Measurements from ENCODE around the gene SPTB.

The SPTB gene

GRCh38 chr14:64875350-64875749 is 4.4 kb downstream of the SPTB start:
- H3K4me3 ChIP-seq (ENCODE audit: control insufficient read depth, low read depth, low read length) = no peak overlapping the region
- no peak for TF ChIP-seq CTCF (IDR thresholded peaks at IDR 0.05; ENCODE audit: control insufficient read depth, insufficient read depth, low read depth, low read length, missing control alignments)
- no peak for DNase-seq (ENCODE audit: low read depth)

GRCh38 chr14:64873506-64874219 is 6.0 kb downstream of the SPTB start:
- no peak for DNase-seq (ENCODE audit: low read depth)
- H3K4me3 ChIP-seq (ENCODE audit: control insufficient read depth, low read depth, low read length) = no peak overlapping the region
- TF ChIP-seq CTCF (IDR thresholded peaks at IDR 0.05; ENCODE audit: control insufficient read depth, insufficient read depth, low read depth, low read length, missing control alignments) = no peak

- H3K4me3 ChIP-seq (ENCODE audit: control insufficient read depth, low read depth, low read length) = no peak overlapping the region
- DNase-seq (ENCODE audit: low read depth) = no peak
- no peak for TF ChIP-seq CTCF (IDR thresholded peaks at IDR 0.05; ENCODE audit: control insufficient read depth, insufficient read depth, low read depth, low read length, missing control alignments)
Measured at GRCh38 chr14:64871344-64871743, 8.4 kb downstream of the SPTB start.

- TF ChIP-seq CTCF (IDR thresholded peaks at IDR 0.05; ENCODE audit: control insufficient read depth, insufficient read depth, low read depth, low read length, missing control alignments) = no peak
- no peak for DNase-seq (ENCODE audit: low read depth)
- H3K4me3 ChIP-seq (ENCODE audit: control insufficient read depth, low read depth, low read length) = no peak overlapping the region
Measured at GRCh38 chr14:64870160-64870559, 9.5 kb downstream of the SPTB start.

GRCh38 chr14:64868841-64869240 is 10.9 kb downstream of the SPTB start:
- DNase-seq (ENCODE audit: low read depth) = no peak
- no peak for TF ChIP-seq CTCF (IDR thresholded peaks at IDR 0.05; ENCODE audit: control insufficient read depth, insufficient read depth, low read depth, low read length, missing control alignments)
- no peak overlapping the region for H3K4me3 ChIP-seq (ENCODE audit: control insufficient read depth, low read depth, low read length)

GRCh38 chr14:64868379-64868778 is 11.3 kb downstream of the SPTB start:
- TF ChIP-seq CTCF (IDR thresholded peaks at IDR 0.05; ENCODE audit: control insufficient read depth, insufficient read depth, low read depth, low read length, missing control alignments) = no peak
- DNase-seq (ENCODE audit: low read depth) = no peak
- no peak overlapping the region for H3K4me3 ChIP-seq (ENCODE audit: control insufficient read depth, low read depth, low read length)
